ENCODE data around the gene AHRR.

AHRR gene

DNA sequence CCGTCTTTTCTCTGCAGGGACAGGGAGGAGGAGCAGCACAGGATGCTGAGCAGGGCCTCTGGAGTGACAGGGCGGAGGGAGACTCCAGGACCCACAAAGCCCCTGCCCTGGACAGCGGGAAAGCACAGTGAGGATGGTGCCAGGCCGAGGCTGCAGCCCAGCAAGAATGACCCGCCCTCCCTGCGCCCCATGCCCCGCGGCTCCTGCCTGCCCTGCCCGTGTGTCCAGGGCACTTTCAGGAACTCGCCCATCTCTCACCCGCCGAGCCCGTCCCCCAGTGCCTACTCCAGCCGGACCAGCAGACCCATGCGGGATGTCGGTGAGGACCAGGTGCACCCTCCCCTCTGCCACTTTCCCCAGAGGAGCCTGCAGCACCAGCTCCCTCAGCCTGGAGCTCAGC lies 112.3 kb downstream of the AHRR start:
- Mint-ChIP-seq H3K27me3 (no peaks in the 10 kb centered on the region), H3K9me3 (no peaks in the 10 kb centered on the region), H3K4me3 (no peak overlapping the region), H3K36me3 (ENCODE audit: low read depth) (peaks cover 6% of the 10 kb centered on the region), H3K4me1 (peaks cover 7% of the 10 kb centered on the region), H3K27ac (no peak overlapping the region)
- ATAC-seq, result no peak
- DNase-seq, result no peak

DNA sequence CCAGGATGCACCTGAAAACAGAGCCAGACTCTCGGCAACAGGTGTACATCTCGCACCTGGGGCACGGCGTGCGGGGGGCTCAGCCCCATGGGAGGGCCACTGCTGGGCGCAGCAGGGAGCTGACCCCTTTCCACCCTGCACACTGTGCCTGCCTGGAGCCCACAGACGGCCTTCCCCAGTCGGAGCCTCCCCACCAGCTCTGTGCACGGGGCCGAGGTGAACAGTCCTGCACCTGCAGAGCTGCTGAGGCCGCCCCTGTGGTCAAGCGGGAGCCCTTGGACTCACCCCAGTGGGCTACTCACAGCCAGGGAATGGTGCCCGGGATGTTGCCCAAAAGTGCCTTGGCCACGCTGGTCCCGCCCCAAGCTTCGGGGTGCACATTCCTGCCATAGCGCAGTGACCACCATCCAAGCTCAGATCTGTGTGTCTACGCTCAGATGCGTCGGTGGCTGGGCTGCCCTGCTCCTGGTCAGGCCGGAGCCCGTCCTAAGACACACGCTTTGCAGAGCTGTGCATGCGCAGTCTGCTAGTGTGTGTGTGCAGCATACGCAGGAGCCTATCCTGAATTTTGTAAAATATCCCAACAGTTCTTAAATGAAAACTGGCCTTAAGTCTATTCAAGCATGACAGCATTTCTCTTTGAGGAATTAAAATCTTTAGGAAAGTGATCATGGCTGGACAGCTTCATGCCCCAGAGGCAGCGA lies 113.1 kb downstream of the AHRR start:
- Mint-ChIP-seq H3K36me3 (ENCODE audit: low read depth) (peaks cover 6% of the 10 kb centered on the region), H3K27me3 (no peaks in the 10 kb centered on the region), H3K27ac (no peak overlapping the region), H3K4me3 (no peak overlapping the region), H3K9me3 (no peaks in the 10 kb centered on the region), H3K4me1 (peaks cover 7% of the 10 kb centered on the region)
- no peak for DNase-seq
- ATAC-seq, result no peak

DNA sequence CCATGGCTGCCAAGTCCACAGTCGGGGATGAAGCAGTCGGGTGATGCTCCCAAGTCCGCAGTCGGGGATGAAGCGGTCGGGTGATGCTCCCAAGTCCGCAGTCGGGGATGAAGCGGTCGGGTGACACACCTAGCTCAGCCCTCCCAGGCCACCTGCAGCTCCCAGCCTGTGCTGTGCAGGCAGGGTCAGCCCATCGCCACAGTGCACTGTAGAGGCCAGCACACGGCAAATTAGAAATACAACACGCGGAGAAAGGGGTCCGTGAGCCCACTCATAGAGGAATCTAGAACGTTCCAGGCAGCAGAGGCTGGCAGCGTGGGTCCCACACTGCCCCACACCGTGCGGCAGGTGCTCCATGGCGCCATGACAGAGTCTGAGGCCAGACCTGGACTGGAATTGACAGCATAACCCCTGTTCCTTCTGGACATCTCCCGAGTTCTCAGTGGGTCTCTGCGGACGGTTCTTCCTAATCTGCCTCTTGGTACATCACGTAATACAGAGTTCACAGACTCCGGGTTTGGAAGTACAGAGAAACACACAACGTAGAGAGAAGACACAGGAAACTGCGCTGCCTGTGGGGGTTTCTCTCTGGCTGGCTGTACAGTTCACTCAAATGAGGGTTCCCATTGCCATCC lies 113.8 kb downstream of the AHRR start:
- no peaks in the 10 kb centered on the region for H3K27me3 Mint-ChIP-seq
- H3K9me3 Mint-ChIP-seq, result no peaks in the 10 kb centered on the region
- H3K36me3 Mint-ChIP-seq (ENCODE audit: low read depth), result peaks cover 3% of the 10 kb centered on the region
- DNase-seq, result no peak
- no peak overlapping the region for H3K4me3 Mint-ChIP-seq
- no peak for ATAC-seq
- H3K4me1 Mint-ChIP-seq, result peaks cover 5% of the 10 kb centered on the region
- no peak overlapping the region for H3K27ac Mint-ChIP-seq

DNA sequence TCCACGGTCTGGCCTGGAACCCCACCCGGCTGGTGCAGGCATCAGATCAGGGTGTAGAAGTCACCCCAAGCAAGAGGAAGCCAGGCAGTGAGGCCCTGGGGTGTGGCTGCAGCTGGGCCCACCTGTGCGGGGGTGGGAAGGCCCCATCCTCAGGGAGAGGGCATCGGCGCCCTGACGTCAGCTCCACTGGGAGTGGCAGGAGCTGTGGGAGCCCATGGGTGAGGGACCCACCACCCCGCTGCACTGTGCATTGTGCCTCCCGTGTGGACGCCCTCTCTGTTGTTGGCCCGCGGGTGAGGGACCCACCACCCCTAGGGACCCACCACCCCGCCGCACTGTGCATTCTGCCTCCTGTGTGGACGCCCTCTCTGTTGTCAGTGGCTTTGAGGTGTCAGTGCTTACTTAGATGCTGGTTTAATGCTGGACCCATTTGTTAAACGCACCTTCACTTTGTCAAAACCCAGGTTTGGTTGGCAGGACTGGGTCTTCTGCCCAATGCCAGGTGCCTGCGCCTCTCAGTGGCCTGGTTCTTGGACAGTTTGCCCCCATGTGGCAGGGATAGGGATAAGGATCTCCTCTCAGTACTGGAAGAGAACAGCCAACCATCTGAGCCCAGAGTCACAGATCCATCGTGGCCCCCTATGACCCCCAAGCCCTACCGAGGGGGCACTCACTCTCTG lies 114.6 kb downstream of the AHRR start:
- no peak overlapping the region for H3K4me3 Mint-ChIP-seq
- ATAC-seq (no peak), DNase-seq (no peak)
- H3K27ac Mint-ChIP-seq, result no peak overlapping the region
- H3K4me1 Mint-ChIP-seq, result peaks cover 4% of the 10 kb centered on the region
- H3K27me3 Mint-ChIP-seq, result no peaks in the 10 kb centered on the region
- no peaks in the 10 kb centered on the region for H3K9me3 Mint-ChIP-seq
- H3K36me3 Mint-ChIP-seq (ENCODE audit: low read depth), result peaks cover 6% of the 10 kb centered on the region

DNA sequence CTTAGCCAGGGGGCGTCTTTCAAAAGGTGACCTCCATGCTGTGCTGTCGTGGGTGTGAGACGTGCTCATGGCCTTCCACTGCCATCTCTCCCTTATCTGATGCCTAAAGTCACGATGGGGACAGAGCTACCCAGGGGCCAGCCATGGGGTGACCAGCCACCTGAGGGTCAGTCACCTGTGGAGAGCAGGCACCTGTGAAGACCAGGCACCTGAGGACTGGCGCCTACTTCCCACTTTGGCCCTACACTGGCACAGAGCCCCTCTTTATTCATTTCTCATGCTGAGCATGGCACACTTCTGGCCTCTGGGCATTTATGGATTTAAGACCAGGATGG lies 115.1 kb downstream of the AHRR start:
- H3K4me1 Mint-ChIP-seq, result peaks cover 3% of the 10 kb centered on the region
- ATAC-seq, result no peak
- no peak overlapping the region for H3K4me3 Mint-ChIP-seq
- DNase-seq, result no peak
- H3K27ac Mint-ChIP-seq, result no peak overlapping the region
- H3K9me3 Mint-ChIP-seq, result no peaks in the 10 kb centered on the region
- peaks cover 6% of the 10 kb centered on the region for H3K36me3 Mint-ChIP-seq (ENCODE audit: low read depth)
- no peaks in the 10 kb centered on the region for H3K27me3 Mint-ChIP-seq

DNA sequence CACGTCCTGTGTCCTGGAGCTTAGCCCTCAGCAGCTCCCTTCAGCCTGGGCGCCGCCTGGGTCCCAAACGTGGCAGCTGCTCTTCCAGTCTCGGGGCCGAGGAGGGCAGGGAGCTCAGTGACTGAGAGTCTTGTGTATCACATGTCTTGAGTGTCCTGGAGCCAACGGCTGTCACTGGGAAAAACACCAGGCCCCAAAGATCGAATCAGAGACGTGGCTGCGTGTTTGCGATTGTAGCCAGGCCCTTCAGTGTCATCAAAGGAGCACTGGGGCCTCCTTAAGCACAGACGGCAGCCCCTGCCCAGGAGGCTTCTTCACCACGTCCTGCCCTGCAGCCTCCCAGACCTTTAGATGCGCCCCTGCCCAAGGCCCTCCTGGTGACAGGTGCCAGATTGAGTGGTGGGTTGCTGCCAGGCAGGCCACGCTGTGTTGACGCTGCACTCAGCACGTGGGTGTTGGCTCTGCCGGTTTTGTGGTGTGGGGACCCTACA lies 115.8 kb downstream of the AHRR start:
- Mint-ChIP-seq H3K27me3 (no peaks in the 10 kb centered on the region), H3K4me3 (no peak overlapping the region)
- ATAC-seq, result no peak

DNA sequence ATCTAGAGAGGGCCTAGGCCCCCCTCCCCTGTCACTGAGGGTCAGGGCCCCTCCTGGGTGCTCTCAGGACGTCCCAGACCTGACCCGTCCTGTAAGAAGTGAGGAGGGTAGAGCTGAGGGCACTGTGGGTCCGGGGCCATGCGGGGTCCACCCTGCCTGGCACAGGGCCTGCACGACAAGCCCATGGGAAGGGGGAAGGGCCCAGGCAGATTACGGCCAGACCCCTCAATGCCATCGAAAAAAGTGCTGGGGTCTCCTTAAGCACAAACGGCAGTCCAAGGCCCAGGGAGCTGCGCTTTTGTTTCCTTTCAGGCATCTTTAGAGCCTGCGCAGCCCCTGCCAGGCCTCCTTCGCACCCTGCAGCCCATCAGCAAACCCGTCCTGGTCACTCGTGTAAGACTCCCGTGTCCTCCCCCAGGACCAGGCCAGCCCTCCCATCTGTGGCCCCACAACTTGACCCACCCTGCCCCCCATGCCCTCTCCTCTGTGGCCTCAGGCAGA lies 117.0 kb downstream of the AHRR start:
- DNase-seq (no peak), ATAC-seq (no peak)
- Mint-ChIP-seq H3K36me3 (ENCODE audit: low read depth) (peaks cover 7% of the 10 kb centered on the region), H3K4me3 (no peak overlapping the region), H3K27me3 (no peaks in the 10 kb centered on the region), H3K4me1 (peaks cover 13% of the 10 kb centered on the region), H3K9me3 (no peaks in the 10 kb centered on the region), H3K27ac (no peak overlapping the region)

More for the DNA sequence above, 115.8 kb downstream of the AHRR start:
- Mint-ChIP-seq H3K9me3 (no peaks in the 10 kb centered on the region), H3K27ac (no peak overlapping the region), H3K36me3 (ENCODE audit: low read depth) (peaks cover 7% of the 10 kb centered on the region), H3K4me1 (peaks cover 9% of the 10 kb centered on the region)
- no peak for DNase-seq

DNA sequence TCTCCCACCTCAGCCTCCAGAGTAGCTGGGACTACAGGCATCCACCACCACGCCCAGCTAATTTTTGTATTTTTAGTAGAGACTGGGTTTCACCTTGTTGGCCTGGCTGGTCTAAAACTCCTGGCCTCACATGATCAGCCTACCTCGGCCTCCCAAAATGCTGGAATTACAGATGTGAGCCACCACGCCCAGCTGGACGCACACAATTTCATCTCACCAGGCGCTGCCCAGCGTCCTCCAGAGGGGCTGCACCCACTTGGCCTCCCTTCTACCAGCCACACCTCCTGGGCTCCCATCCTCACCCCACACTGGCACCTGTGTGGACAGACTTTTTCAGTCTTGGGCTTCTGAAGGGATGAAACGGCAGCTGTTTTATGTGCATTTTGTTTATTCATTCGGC lies 117.7 kb downstream of the AHRR start:
- H3K4me3 Mint-ChIP-seq, result no peak overlapping the region
- no peak overlapping the region for H3K27ac Mint-ChIP-seq
- H3K36me3 Mint-ChIP-seq (ENCODE audit: low read depth), result peaks cover 7% of the 10 kb centered on the region
- ATAC-seq (no peak), DNase-seq (no peak)
- no peaks in the 10 kb centered on the region for H3K27me3 Mint-ChIP-seq
- H3K4me1 Mint-ChIP-seq, result peaks cover 16% of the 10 kb centered on the region
- H3K9me3 Mint-ChIP-seq, result no peaks in the 10 kb centered on the region

DNA sequence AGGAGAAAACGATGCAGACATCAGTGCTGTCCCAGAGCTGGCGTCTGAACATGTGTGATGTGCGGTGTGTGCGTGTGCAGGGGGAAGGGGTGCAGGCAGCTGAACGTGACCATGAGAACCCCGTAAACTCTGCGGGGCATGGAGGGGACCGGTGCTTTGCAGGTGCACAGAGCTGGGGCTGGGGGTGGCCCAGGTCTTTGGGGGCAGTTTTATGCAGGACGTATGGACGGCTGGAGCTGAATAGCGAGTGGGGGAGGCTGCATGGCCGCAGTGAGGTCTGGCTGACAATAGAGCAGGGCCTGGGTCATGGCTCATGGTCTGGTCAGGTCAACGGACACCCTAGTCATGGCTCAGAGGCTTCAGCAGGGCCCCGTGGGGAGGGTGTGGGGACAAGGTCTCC lies 118.1 kb downstream of the AHRR start:
- Mint-ChIP-seq H3K36me3 (ENCODE audit: low read depth) (peaks cover 11% of the 10 kb centered on the region), H3K27ac (no peak overlapping the region), H3K4me3 (no peak overlapping the region), H3K4me1 (peaks cover 21% of the 10 kb centered on the region), H3K9me3 (no peaks in the 10 kb centered on the region), H3K27me3 (no peaks in the 10 kb centered on the region)
- ATAC-seq (no peak), DNase-seq (no peak)

DNA sequence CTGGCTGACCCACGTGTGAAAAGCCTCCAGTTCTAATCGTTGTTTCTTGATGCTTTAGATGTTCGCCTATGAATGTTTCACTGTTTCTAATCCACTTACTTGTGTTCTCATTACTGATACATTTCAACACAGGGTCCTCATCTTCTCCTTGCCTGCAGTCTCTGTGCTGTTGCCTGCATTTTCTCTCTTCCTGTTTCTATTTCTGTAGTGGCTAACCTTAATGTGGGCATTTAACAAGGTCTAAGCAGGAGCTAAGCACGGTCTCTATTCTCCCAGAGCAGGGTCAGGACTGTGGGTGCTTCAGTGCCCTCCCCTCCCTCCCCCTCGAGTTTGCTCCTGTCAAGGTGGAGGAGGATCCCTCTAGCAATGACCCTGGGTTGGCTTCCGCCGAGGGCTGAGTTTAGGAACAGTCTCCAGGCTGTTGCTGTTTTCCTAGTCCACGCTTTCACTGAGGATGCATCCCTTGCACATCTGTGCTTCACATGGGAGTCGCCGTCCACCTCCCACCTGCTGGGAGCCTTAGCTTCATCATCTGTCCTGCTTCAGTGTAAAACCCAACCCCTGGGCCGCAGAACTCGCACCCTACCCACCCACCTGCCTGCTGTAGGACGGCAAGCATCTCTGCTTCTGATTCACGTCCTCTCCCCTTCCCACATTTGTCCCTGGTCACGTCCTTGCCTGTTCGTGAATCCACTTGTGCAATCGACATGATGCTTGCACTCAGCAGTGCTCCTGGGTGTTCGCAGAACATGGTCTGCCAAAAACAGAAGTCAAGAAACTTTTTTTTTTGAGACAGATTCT lies 119.1 kb downstream of the AHRR start:
- no peak for DNase-seq
- H3K4me3 Mint-ChIP-seq, result no peak overlapping the region
- peaks cover 15% of the 10 kb centered on the region for H3K36me3 Mint-ChIP-seq (ENCODE audit: low read depth)
- no peaks in the 10 kb centered on the region for H3K9me3 Mint-ChIP-seq
- no peaks in the 10 kb centered on the region for H3K27me3 Mint-ChIP-seq
- H3K4me1 Mint-ChIP-seq, result peaks cover 27% of the 10 kb centered on the region
- no peak for ATAC-seq
- no peak overlapping the region for H3K27ac Mint-ChIP-seq

DNA sequence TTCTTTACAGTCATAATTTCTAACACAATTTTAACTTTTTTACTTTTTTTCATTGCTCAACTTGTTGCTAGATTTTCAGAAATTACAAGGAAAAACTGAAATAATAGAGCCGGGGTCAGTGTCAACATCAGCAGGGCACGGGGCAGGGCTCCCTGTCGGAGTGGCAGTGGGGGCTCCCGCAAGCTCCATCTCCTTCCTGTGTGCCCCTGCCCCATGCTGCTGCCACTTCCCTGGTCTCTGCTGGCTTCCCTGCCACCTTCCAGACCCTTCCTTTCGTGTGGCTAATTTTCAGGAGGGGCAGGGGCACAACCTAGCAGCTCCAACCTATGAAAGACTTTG lies 120.5 kb downstream of the AHRR start:
- Mint-ChIP-seq H3K27me3 (no peaks in the 10 kb centered on the region), H3K27ac (peak overlapping the region; percentile 95), H3K4me3 (peak overlapping the region; percentile 94), H3K9me3 (no peaks in the 10 kb centered on the region), H3K4me1 (peaks cover 36% of the 10 kb centered on the region), H3K36me3 (ENCODE audit: low read depth) (peaks cover 21% of the 10 kb centered on the region)
- no peak for DNase-seq
- ATAC-seq, result no peak

DNA sequence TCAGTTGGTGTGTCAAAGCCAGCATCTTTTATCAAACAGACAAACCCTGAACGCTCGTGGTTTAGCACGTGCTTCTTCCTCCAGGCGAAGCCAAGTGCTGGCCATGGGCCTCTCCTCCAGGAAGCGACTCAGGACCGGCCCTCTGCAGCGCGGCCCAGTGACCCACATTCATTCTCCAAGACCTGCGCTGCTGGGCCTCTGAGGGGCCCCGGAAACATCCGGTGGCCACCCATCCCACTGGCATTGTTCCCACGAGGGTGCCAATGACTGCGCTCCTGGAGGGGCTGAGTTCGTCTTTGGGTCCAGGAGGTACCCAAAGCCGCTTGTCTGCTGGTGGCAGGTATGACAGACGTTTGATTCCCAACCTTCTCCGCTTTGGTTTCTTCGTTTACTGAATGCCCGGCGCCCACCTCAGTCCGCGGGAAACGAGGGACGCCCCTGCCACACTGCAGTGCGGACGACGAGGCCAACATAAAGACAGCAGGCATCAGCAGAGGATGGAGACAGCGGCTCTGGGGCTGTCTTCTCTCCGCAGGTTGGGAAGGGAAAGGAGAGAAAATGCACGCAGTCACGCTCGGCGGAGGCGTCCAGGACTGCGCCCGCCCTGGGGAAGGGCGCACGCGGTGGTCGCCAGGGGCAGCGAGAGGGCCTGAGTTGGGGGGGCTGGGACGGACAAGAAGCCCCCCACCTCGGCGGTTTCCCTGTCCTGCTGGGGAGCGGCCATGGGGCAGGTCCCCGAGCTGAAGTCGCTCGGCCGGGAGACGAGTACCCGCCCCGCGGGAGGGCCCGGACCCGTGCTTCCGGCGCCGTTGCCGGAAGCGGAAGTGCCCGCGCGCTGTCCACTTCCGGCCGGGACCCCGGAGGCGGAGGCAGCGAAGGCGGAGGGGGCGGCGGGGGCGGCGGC lies 121.1 kb downstream of the AHRR start, which contains the start of gene EXOC3:
Gene EXOC3, plus strand, starts transcription at position 842 of the 904 bp plus-strand sequence. CDS start 3,030 bp downstream, outside the sequence.
- H3K4me3 Mint-ChIP-seq, result peak within 1 kb of the TSS; percentile 94
- no peaks in the 10 kb centered on the region for H3K9me3 Mint-ChIP-seq
- peaks cover 37% of the 10 kb centered on the region for H3K4me1 Mint-ChIP-seq
- H3K27ac Mint-ChIP-seq, result peak within 1 kb of the TSS; percentile 95
- peaks cover 26% of the 10 kb centered on the region for H3K36me3 Mint-ChIP-seq (ENCODE audit: low read depth)
- peak; percentile 89 for ATAC-seq
- peak; percentile 80 for DNase-seq
- H3K27me3 Mint-ChIP-seq, result no peaks in the 10 kb centered on the region

DNA sequence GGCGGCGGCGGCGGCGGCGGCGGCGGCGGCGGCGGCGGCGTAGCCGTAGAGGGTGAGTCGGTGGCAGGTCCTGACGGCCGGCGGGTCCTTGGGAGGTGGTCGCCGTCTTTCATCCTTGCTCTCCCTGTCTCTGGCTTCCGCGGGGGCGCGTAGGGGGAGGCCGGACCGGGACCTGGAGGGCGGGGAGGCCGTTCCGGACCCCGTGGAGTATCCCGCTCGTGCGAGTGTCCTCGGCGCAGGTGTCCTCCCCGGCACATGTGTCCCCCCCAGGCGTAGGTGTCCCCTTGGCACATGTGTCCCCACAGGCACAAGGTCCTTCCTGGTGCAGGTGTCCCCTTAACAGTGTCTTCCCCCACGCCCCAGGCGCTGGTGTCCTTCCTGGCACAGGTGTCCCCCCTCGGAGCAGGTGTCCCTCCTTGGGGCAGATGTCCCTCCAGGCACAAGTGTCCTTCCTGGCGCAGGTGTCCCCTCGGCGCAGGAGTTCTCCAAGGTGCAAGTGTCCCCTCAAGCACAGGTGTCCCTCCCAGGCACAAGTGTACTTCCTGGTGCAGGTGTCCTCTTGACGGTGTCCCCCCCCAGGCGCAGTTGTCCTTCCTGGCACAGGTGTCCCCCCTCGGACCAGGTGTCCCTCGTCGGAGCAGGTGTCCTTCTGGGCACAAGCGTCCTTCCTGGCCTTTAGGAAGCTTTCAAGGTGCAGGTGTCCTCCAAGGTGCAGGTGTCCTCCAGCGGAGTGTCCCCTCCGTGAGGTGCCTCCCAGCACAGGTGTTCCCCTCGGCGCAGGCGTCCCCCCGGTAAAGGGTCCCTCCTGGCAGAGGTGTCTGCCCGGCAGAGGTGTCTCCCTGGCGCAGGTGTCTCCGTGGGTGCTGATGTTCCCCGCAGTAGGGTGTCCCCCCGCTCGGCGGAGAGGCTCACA lies 122.0 kb downstream of the AHRR start:
- H3K4me1 Mint-ChIP-seq, result peaks cover 37% of the 10 kb centered on the region
- H3K27me3 Mint-ChIP-seq, result no peaks in the 10 kb centered on the region
- H3K9me3 Mint-ChIP-seq, result no peaks in the 10 kb centered on the region
- ATAC-seq (peak; percentile 24), DNase-seq (peak; percentile 45)
- H3K27ac Mint-ChIP-seq, result peak overlapping the region; percentile 82
- H3K36me3 Mint-ChIP-seq (ENCODE audit: low read depth), result peaks cover 33% of the 10 kb centered on the region
- peak overlapping the region; percentile 94 for H3K4me3 Mint-ChIP-seq
